WTC11 (cell line): ENCODE data around the gene TKFC. TPM values are rescaled to one million over a fixed set of nuclear protein-coding genes. Genes with fewer than 3 reads are reported as not detected.

Source experiments
- ATAC-seq: fragments of 200-7000 bp; cut with Tn5 transposase; 2 replicates; pipeline ENCODE4 v1.10.0; 2021; ENCODE audit warnings: mild to moderate bottlenecking, moderate library complexity
- Bru-seq: library from RNA; stranded (reverse); fragments of 400-500 nt; gene quantifications from one replicate; lab custom pipeline; 2021; lab: Mats Ljungman, UMichigan
- CTCF ChIA-PET: fragments of 300-600 bp; sonication (Branson Sonifier 250); formaldehyde crosslinking; loops from one replicate; lab custom pipeline; 2021; ENCODE audit warnings: antibody characterized with exemption; lab: Charles Lee
- POLR2A ChIA-PET: fragments of 350-600 bp; sonication (Branson Sonifier 250); formaldehyde crosslinking; loops from one replicate; lab custom pipeline; 2021; ENCODE audit warnings: antibody characterized with exemption; lab: Charles Lee
- DNase-seq: peaks from one replicate; pipeline ENCODE4 v3.0.0; 2021; ENCODE audit warnings: low spot score
- H3K27ac Mint-ChIP-seq: 2 replicates; pipeline ENCODE4 v1.8.0; 2021; ENCODE audit warnings: mixed read lengths
- H3K27me3 Mint-ChIP-seq: 2 replicates; pipeline ENCODE4 v1.8.0; 2021; ENCODE audit warnings: low read depth, mild to moderate bottlenecking, moderate library complexity, mixed read lengths
- H3K36me3 Mint-ChIP-seq: 2 replicates; pipeline ENCODE4 v1.8.0; 2021; ENCODE audit warnings: mixed read lengths
- H3K4me1 Mint-ChIP-seq: 2 replicates; pipeline ENCODE4 v1.8.0; 2022; ENCODE audit warnings: mixed read lengths
- H3K4me3 Mint-ChIP-seq: 2 replicates; pipeline ENCODE4 v1.8.0; 2021; ENCODE audit warnings: mild to moderate bottlenecking, moderate library complexity, mixed read lengths
- H3K9me3 Mint-ChIP-seq: 2 replicates; pipeline ENCODE4 v1.8.0; 2021; ENCODE audit warnings: mixed read lengths
- CREB1 ChIP-seq: sonication (generic); formaldehyde crosslinking; IDR thresholded peaks from 2 replicates; pipeline ENCODE4 v1.8.0; 2023; ENCODE audit warnings: mild to moderate bottlenecking, missing genetic modification reagents
- CREM ChIP-seq: sonication (generic); formaldehyde crosslinking; IDR thresholded peaks from 2 replicates; pipeline ENCODE4 v1.8.1; 2022; ENCODE audit warnings: mild to moderate bottlenecking, missing genetic modification reagents, moderate library complexity
- EMX1 ChIP-seq: fragments of 250-450 bp; sonication (Bioruptor Pico); IDR thresholded peaks from 2 replicates; pipeline ENCODE4 v1.8.0; 2021; ENCODE audit warnings: mild to moderate bottlenecking
- GABPB1 ChIP-seq: sonication (generic); formaldehyde crosslinking; IDR thresholded peaks from 2 replicates; pipeline ENCODE4 v1.8.1; 2023; ENCODE audit warnings: mild to moderate bottlenecking, missing genetic modification reagents
- KAT7 ChIP-seq: sonication (generic); formaldehyde crosslinking; IDR thresholded peaks from 2 replicates; pipeline ENCODE4 v1.8.1; 2023; ENCODE audit warnings: missing genetic modification reagents, mild to moderate bottlenecking, borderline replicate concordance
- MYBL2 ChIP-seq: sonication (generic); formaldehyde crosslinking; IDR thresholded peaks from 2 replicates; pipeline ENCODE4 v1.8.1; 2023; ENCODE audit warnings: mild to moderate bottlenecking, moderate library complexity, missing genetic modification reagents
- NR2C2 ChIP-seq: sonication (generic); formaldehyde crosslinking; IDR thresholded peaks from 2 replicates; pipeline ENCODE4 v1.8.0; 2022; ENCODE audit warnings: mild to moderate bottlenecking, missing genetic modification reagents
- OVOL2 ChIP-seq: fragments of 250-450 bp; sonication (Bioruptor Pico); IDR thresholded peaks from 2 replicates; pipeline ENCODE4 v1.9.0; 2021; ENCODE audit warnings: mild to moderate bottlenecking, borderline replicate concordance
- SMAD3 ChIP-seq: sonication (generic); formaldehyde crosslinking; IDR thresholded peaks from 2 replicates; pipeline ENCODE4 v1.8.0; 2022; ENCODE audit warnings: missing genetic modification reagents, mild to moderate bottlenecking, borderline replicate concordance
- SP1 ChIP-seq: sonication (generic); formaldehyde crosslinking; conservative IDR thresholded peaks from 2 replicates; pipeline ENCODE4 v1.8.1; 2022; ENCODE audit warnings: missing genetic modification reagents
- TP53 ChIP-seq: sonication (generic); formaldehyde crosslinking; IDR thresholded peaks from 2 replicates; pipeline ENCODE4 v1.8.1; 2023; ENCODE audit warnings: mild to moderate bottlenecking, missing genetic modification reagents
- ZNF219 ChIP-seq: sonication (generic); formaldehyde crosslinking; IDR thresholded peaks from 2 replicates; pipeline ENCODE4 v1.8.0; 2023; ENCODE audit warnings: missing genetic modification reagents, mild to moderate bottlenecking, borderline replicate concordance
- ZNF232 ChIP-seq: sonication (generic); formaldehyde crosslinking; IDR thresholded peaks from 2 replicates; pipeline ENCODE4 v1.8.0; 2022; ENCODE audit warnings: mild to moderate bottlenecking, missing genetic modification reagents
- ZNF396 ChIP-seq: fragments of 250-450 bp; sonication (Bioruptor Pico); IDR thresholded peaks from 2 replicates; pipeline ENCODE4 v1.8.0; 2021; ENCODE audit warnings: mild to moderate bottlenecking, moderate library complexity, borderline replicate concordance
- long read RNA-seq, 3 experiments: library from RNA in 1 of 3; library from capped mRNA in 1 of 3; library from polyadenylated mRNA in 1 of 3; unstranded in 2 of 3; stranded (forward) in 1 of 3; transcript quantifications; one replicate each; pipeline ENCODE4 v2.0.0, GENCODE V29; 2021
- total RNA-seq: library from RNA; stranded (reverse); gene quantifications from 3 replicates; pipeline ENCODE4 v1.2.3, GENCODE V29; 2021
- TF ChIP-seq, protein P1 (sequence below): sonication (generic); formaldehyde crosslinking; IDR thresholded peaks from 2 replicates; pipeline ENCODE4 v1.8.1; 2023; ENCODE audit warnings: mild to moderate bottlenecking, moderate library complexity, missing genetic modification reagents
- TF ChIP-seq, protein P2 (sequence below): sonication (generic); formaldehyde crosslinking; IDR thresholded peaks from 2 replicates; pipeline ENCODE4 v1.8.1; 2023; ENCODE audit warnings: mild to moderate bottlenecking, missing genetic modification reagents, moderate library complexity
- TF ChIP-seq, protein P3 (sequence below): sonication (generic); formaldehyde crosslinking; IDR thresholded peaks from 2 replicates; pipeline ENCODE4 v1.8.0; 2022; ENCODE audit warnings: missing genetic modification reagents
- TF ChIP-seq, protein P4 (sequence below): sonication (generic); formaldehyde crosslinking; IDR thresholded peaks from 2 replicates; pipeline ENCODE4 v1.8.1; 2023; ENCODE audit warnings: mild to moderate bottlenecking, missing genetic modification reagents
- TF ChIP-seq, protein P5 (sequence below): sonication (generic); formaldehyde crosslinking; IDR thresholded peaks from 2 replicates; pipeline ENCODE4 v1.8.0; 2022; ENCODE audit warnings: mild to moderate bottlenecking, missing genetic modification reagents
- TF ChIP-seq, protein P6 (sequence below): fragments of 250-450 bp; sonication (Bioruptor Pico); conservative IDR thresholded peaks from 2 replicates; pipeline ENCODE4 v1.9.0; 2021; ENCODE audit warnings: mild to moderate bottlenecking

The TKFC gene, protein sequence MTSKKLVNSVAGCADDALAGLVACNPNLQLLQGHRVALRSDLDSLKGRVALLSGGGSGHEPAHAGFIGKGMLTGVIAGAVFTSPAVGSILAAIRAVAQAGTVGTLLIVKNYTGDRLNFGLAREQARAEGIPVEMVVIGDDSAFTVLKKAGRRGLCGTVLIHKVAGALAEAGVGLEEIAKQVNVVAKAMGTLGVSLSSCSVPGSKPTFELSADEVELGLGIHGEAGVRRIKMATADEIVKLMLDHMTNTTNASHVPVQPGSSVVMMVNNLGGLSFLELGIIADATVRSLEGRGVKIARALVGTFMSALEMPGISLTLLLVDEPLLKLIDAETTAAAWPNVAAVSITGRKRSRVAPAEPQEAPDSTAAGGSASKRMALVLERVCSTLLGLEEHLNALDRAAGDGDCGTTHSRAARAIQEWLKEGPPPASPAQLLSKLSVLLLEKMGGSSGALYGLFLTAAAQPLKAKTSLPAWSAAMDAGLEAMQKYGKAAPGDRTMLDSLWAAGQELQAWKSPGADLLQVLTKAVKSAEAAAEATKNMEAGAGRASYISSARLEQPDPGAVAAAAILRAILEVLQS
- total RNA-seq (86.8 to 96.5 TPM (median 87.8 TPM) in 3 replicates), Bru-seq, nascent RNA (percentile 57 among the genes with signal in this experiment)
- long read RNA-seq, experiment 1, full-length matches to known transcripts: 61 of 133 reads
- long read RNA-seq, experiment 1, partial matches to known transcripts: 37 of 133 reads
- long read RNA-seq, experiment 1, other reads (novel, unspliced or antisense): 35 of 133 reads
- long read RNA-seq, experiment 2, full-length matches to known transcripts: 18 of 46 reads
- long read RNA-seq, experiment 2, partial matches to known transcripts: 12 of 46 reads
- long read RNA-seq, experiment 2, other reads (novel, unspliced or antisense): 16 of 46 reads
- long read RNA-seq, experiment 3, full-length matches to known transcripts: 15 of 24 reads
- long read RNA-seq, experiment 3, partial matches to known transcripts: 3 of 24 reads
- long read RNA-seq, experiment 3, other reads (novel, unspliced or antisense): 6 of 24 reads

DNA sequence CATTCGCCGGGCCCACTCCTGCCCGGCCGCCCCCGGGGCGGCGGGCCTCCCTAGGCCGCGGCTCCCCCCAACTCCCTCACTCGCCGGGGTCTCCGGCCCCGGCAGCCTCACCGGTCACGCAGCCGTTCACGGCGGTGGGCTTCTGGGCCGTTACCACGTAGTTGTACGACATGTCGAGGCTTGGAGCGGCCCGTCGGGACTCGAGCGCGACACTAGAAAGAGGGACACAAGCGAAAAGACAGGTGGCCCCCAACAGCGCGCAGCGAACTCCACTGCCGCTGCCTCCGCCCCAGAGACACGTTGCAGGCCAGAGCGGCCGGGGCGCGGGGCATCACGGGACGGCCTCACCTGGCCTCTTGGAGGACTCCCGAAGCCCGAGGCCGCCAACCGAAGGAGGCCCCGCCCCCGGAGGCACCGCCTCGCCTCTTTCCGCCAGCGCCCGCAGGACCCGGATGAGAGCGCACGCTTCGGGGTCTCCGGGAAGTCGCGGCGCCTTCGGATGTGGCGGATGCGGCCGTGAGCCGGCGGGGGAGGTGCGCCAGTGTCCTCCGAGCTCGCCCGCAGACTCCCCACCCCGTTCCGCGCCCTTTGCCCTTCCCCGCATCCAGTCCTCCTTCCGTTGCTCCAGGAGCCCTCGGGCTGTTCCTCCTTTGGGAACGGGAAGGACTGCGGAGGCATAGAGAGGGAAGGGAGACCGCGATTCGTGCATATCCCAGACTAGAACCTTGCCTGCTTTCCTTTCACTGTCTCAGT lies at the start of gene TKFC, which contains the start of gene DDB1:
TKFC (plus strand) TSS at position 432 of the 753 bp plus-strand sequence. CDS start 1,501 bp downstream, outside the sequence.
DDB1 (minus strand) TSS at position 309 of the 753 bp plus-strand sequence; CDS start at position 172, 137 bp downstream.
- DNase-seq: peak; percentile 99
- H3K4me3 Mint-ChIP-seq: peak within 1 kb of the TSS; percentile 98
- ATAC-seq: peak; percentile 89
- H3K27ac Mint-ChIP-seq: peak within 1 kb of the TSS; percentile 98
- ChIA-PET POLR2A (interaction anchor here (1.4 to 2.2 kb wide), 3 partner anchors 29 to 53 kb away, joined by 3 to 15 read pairs (median 6); partner anchors contain the start of genes CYB561A3, TMEM138 and VWCE), CTCF (interaction anchor here (0.7 to 8.1 kb wide), 7 partner anchors 29 to 113 kb away, joined by 3 to 346 read pairs (median 4); partner anchors contain the start of genes CPSF7, SDHAF2, TMEM138 and TMEM216)
- peaks cover 23% of the 10 kb centered on the region for H3K36me3 Mint-ChIP-seq
- H3K4me1 Mint-ChIP-seq: peaks cover 48% of the 10 kb centered on the region
- H3K9me3 Mint-ChIP-seq: no peaks in the 10 kb centered on the region
- H3K27me3 Mint-ChIP-seq: no peaks in the 10 kb centered on the region
- TF ChIP-seq CREB1 (CRISPR knock-in tag) (no peak), SMAD3 (CRISPR knock-in tag) (0 out of 2 replicates have a peak, but pooled peaks have one; percentile 68), TP53 (CRISPR knock-in tag) (0 out of 2 replicates have a peak, but pooled peaks have one; percentile 58), ZNF232 (CRISPR knock-in tag) (peak; percentile 97), MYBL2 (CRISPR knock-in tag) (0 out of 2 replicates have a peak, but pooled peaks have one; percentile 93), ZNF219 (peak; percentile 80; the same call in 1 of the 2 replicates), OVOL2 (no peak), KAT7 (CRISPR knock-in tag) (0 out of 2 replicates have a peak, but pooled peaks have one; percentile 52), CREM (CRISPR knock-in tag) (peak; percentile 55; the same call in 1 of the 2 replicates), EMX1 (CRISPR knock-in tag) (no peak), NR2C2 (no peak), GABPB1 (CRISPR knock-in tag) (peak; percentile 79), SP1 (CRISPR knock-in tag) (peak; percentile 92), ZNF396 (CRISPR knock-in tag) (no peak)
- TF ChIP-seq, protein P1, sequence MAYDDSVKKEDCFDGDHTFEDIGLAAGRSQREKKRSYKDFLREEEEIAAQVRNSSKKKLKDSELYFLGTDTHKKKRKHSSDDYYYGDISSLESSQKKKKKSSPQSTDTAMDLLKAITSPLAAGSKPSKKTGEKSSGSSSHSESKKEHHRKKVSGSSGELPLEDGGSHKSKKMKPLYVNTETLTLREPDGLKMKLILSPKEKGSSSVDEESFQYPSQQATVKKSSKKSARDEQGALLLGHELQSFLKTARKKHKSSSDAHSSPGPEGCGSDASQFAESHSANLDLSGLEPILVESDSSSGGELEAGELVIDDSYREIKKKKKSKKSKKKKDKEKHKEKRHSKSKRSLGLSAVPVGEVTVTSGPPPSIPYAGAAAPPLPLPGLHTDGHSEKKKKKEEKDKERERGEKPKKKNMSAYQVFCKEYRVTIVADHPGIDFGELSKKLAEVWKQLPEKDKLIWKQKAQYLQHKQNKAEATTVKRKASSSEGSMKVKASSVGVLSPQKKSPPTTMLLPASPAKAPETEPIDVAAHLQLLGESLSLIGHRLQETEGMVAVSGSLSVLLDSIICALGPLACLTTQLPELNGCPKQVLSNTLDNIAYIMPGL (CRISPR knock-in tag): peak; percentile 87
- TF ChIP-seq, protein P2, sequence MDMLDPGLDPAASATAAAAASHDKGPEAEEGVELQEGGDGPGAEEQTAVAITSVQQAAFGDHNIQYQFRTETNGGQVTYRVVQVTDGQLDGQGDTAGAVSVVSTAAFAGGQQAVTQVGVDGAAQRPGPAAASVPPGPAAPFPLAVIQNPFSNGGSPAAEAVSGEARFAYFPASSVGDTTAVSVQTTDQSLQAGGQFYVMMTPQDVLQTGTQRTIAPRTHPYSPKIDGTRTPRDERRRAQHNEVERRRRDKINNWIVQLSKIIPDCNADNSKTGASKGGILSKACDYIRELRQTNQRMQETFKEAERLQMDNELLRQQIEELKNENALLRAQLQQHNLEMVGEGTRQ (CRISPR knock-in tag): peak; percentile 66
- TF ChIP-seq, protein P3, sequence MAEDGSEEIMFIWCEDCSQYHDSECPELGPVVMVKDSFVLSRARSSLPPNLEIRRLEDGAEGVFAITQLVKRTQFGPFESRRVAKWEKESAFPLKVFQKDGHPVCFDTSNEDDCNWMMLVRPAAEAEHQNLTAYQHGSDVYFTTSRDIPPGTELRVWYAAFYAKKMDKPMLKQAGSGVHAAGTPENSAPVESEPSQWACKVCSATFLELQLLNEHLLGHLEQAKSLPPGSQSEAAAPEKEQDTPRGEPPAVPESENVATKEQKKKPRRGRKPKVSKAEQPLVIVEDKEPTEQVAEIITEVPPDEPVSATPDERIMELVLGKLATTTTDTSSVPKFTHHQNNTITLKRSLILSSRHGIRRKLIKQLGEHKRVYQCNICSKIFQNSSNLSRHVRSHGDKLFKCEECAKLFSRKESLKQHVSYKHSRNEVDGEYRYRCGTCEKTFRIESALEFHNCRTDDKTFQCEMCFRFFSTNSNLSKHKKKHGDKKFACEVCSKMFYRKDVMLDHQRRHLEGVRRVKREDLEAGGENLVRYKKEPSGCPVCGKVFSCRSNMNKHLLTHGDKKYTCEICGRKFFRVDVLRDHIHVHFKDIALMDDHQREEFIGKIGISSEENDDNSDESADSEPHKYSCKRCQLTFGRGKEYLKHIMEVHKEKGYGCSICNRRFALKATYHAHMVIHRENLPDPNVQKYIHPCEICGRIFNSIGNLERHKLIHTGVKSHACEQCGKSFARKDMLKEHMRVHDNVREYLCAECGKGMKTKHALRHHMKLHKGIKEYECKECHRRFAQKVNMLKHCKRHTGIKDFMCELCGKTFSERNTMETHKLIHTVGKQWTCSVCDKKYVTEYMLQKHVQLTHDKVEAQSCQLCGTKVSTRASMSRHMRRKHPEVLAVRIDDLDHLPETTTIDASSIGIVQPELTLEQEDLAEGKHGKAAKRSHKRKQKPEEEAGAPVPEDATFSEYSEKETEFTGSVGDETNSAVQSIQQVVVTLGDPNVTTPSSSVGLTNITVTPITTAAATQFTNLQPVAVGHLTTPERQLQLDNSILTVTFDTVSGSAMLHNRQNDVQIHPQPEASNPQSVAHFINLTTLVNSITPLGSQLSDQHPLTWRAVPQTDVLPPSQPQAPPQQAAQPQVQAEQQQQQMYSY (CRISPR knock-in tag): peak; percentile 61
- TF ChIP-seq, protein P4, sequence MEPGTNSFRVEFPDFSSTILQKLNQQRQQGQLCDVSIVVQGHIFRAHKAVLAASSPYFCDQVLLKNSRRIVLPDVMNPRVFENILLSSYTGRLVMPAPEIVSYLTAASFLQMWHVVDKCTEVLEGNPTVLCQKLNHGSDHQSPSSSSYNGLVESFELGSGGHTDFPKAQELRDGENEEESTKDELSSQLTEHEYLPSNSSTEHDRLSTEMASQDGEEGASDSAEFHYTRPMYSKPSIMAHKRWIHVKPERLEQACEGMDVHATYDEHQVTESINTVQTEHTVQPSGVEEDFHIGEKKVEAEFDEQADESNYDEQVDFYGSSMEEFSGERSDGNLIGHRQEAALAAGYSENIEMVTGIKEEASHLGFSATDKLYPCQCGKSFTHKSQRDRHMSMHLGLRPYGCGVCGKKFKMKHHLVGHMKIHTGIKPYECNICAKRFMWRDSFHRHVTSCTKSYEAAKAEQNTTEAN: peak; percentile 78; the same call in 1 of the 2 replicates
- TF ChIP-seq, protein P5, sequence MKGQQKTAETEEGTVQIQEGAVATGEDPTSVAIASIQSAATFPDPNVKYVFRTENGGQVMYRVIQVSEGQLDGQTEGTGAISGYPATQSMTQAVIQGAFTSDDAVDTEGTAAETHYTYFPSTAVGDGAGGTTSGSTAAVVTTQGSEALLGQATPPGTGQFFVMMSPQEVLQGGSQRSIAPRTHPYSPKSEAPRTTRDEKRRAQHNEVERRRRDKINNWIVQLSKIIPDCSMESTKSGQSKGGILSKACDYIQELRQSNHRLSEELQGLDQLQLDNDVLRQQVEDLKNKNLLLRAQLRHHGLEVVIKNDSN (CRISPR knock-in tag): peak; percentile 78; the same call in 1 of the 2 replicates
- TF ChIP-seq, protein P6, sequence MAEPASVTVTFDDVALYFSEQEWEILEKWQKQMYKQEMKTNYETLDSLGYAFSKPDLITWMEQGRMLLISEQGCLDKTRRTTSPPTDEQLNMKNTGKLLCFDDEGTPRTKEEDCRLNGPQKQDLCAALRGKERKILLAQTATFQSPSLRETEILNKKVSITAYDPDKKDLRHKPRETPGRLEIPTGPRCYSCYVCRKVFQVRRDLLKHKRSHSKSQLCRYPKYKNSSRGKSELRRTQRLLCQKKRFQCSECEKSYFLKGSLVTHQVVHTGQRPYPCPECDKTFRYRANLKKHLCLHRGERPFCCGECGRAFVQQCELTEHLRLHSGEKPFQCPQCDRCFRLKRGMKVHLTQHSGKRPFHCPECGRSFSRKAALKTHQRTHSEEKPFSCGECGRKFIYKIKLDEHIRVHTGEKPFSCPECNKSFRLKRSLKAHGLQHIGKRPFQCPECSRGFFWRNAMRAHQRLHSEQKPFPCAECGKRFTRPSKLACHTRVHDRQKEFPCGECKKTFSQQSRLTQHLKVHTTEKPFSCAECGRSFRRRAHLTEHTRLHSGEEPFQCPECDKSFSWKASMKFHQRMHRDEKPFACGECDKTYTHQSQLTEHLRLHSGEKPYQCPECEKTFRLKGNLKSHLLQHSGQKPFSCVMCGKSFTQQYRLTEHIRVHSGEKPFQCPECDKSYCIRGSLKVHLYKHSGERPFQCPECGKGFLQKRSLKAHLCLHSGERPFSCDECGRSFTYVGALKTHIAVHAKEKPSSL: no peak
